CD4-positive, alpha-beta memory T cell (primary cell): ENCODE results near the gene IL21R. TPM values are rescaled to one million over a fixed set of nuclear protein-coding genes. Genes with fewer than 3 reads are reported as not detected.

ENCODE experiments used
- CTCF ChIA-PET: fragments of 350-600 bp; sonication (Branson Sonifier 250); formaldehyde crosslinking; loops from one replicate; lab custom pipeline; 2021; ENCODE audit warnings: inconsistent platforms; ENCODE audit not compliant: partially characterized antibody; lab: Charles Lee
- POLR2A ChIA-PET: fragments of 350-600 bp; sonication (Branson Sonifier 250); formaldehyde crosslinking; loops from one replicate; lab custom pipeline; 2021; ENCODE audit not compliant: partially characterized antibody; lab: Charles Lee
- DNase-seq, 5 donors: peaks; one replicate each; pipeline versions ENCODE4 v3.0.0 to v3.0.0-alpha.2; 2020 to 2022; ENCODE audit warnings: mixed read lengths in 1 of 5
- H3K27ac ChIP-seq: one replicate; pipeline ENCODE4 v1.7.0; 2013; ENCODE audit warnings: low read depth, low read length
- H3K27me3 ChIP-seq: 2 replicates; pipeline ENCODE4 v1.7.0; 2013; ENCODE audit warnings: mild to moderate bottlenecking, low read length, moderate library complexity; ENCODE audit not compliant: insufficient read depth
- H3K36me3 ChIP-seq: 2 replicates; pipeline ENCODE4 v1.7.0; 2013; ENCODE audit warnings: mild to moderate bottlenecking, low read length, moderate library complexity; ENCODE audit not compliant: insufficient read depth
- H3K4me1 ChIP-seq: 2 replicates; pipeline ENCODE4 v1.7.0; 2013; ENCODE audit warnings: mild to moderate bottlenecking, low read length, moderate library complexity; ENCODE audit not compliant: insufficient read depth
- H3K4me3 ChIP-seq, 2 donors: one replicate each; pipeline ENCODE4 v1.7.0; 2013; ENCODE audit warnings: low read length in 2 of 2, mild to moderate bottlenecking in 1 of 2
- H3K9me3 ChIP-seq, 2 donors: one replicate each; pipeline ENCODE4 v1.7.0; 2013; ENCODE audit warnings: low read length in 2 of 2, control low read depth in 1 of 2; ENCODE audit not compliant: control insufficient read depth in 1 of 2
- H3K27ac Mint-ChIP-seq, 7 donors: one replicate each; pipeline ENCODE4 v1.8.0; 2020 to 2021; ENCODE audit warnings: mixed read lengths in 7 of 7, mild to moderate bottlenecking in 6 of 7, inconsistent platforms in 3 of 7, moderate library complexity in 3 of 7
- H3K27me3 Mint-ChIP-seq, 2 donors: one replicate each; pipeline ENCODE4 v1.8.0; 2020 to 2021; ENCODE audit warnings: mixed read lengths in 2 of 2
- H3K36me3 Mint-ChIP-seq, 2 donors: one replicate each; pipeline ENCODE4 v1.8.0; 2020 to 2021; ENCODE audit warnings: mixed read lengths in 2 of 2, inconsistent platforms in 1 of 2, mild to moderate bottlenecking in 1 of 2
- H3K4me1 Mint-ChIP-seq, 4 donors: one replicate each; pipeline ENCODE4 v1.8.0; 2020 to 2021; ENCODE audit warnings: mixed read lengths in 4 of 4, mild to moderate bottlenecking in 1 of 4
- H3K4me3 Mint-ChIP-seq, 8 donors: one replicate each; pipeline ENCODE4 v1.8.0; 2020 to 2021; ENCODE audit warnings: mixed read lengths in 8 of 8, mild to moderate bottlenecking in 7 of 8, moderate library complexity in 6 of 8, inconsistent platforms in 3 of 8
- H3K9me3 Mint-ChIP-seq, 8 donors: one replicate each; pipeline ENCODE4 v1.8.0; 2020 to 2021; ENCODE audit warnings: mixed read lengths in 8 of 8, mild to moderate bottlenecking in 5 of 8, inconsistent platforms in 3 of 8, moderate library complexity in 1 of 8
- intact Hi-C: fragments of 100-400 bp; cut with micrococcal nuclease; formaldehyde crosslinking; loops from one replicate; pipeline ENCODE4 v1.15.1; 2023
- polyA plus RNA-seq, 2 donors: library from polyadenylated mRNA; unstranded; fragments of 300-500 nt; fragmentation: Illumina TruSeq; gene quantifications; one replicate each; pipeline ENCODE4 v1.2.3, GENCODE V29; 2021
- total RNA-seq, 2 experiments: library from RNA; stranded (reverse); gene quantifications; one replicate each; pipeline ENCODE4 v1.2.3, GENCODE V29; 2021

IL21R gene
- 10 to 100 TPM; 28.3 to 29.1 TPM for total RNA-seq
- 10 to 100 TPM; 18.4 to 28.3 TPM for polyA plus RNA-seq

GRCh38 chr16:27401768-27402568 lies at the start of gene IL21R:
TSS of gene IL21R (plus strand) at chr16:27402174. CDS start at chr16:27430072, 27,898 bp downstream.
- no peaks in the 10 kb centered on the region for H3K36me3 ChIP-seq
- Mint-ChIP-seq H3K4me1 (peaks cover 34 to 79% (median 54%) of the 10 kb centered on the region in 4 donors), H3K4me3 (peak within 1 kb of the TSS; percentile 94 to 99 (median 98)), H3K36me3 (peaks cover 0 to 17% of the 10 kb centered on the region in 2 donors), H3K27me3 (no peaks in the 10 kb centered on the region), H3K27ac (peak within 1 kb of the TSS; percentile 93 to 99 (median 96)), H3K9me3 (no peaks in the 10 kb centered on the region)
- peak within 1 kb of the TSS; percentile 69 to 98 for H3K4me3 ChIP-seq
- intact Hi-C loops = loop anchor here (1.0 to 2.0 kb wide), 6 partner anchors 25 to 167 kb away; no protein-coding TSS in a partner anchor
- no peaks in the 10 kb centered on the region for H3K27me3 ChIP-seq
- DNase-seq = peak; percentile 85 to 95 (median 88)
- H3K27ac ChIP-seq = peak within 1 kb of the TSS; percentile 83
- H3K4me1 ChIP-seq = peaks cover 52% of the 10 kb centered on the region
- ChIA-PET POLR2A (interaction anchor here (0.6 to 8.7 kb wide), 32 partner anchors 9 to 230 kb away, joined by 3 to 118 read pairs (median 4); partner anchors contain the start of genes GTF3C1, KATNIP and KDM8), CTCF (interaction anchor here (0.8 to 2.0 kb wide), 6 partner anchors 8 to 247 kb away, joined by 3 to 10 read pairs (median 4); no protein-coding TSS in a partner anchor)
- H3K9me3 ChIP-seq = no peaks in the 10 kb centered on the region

- POLR2A ChIA-PET = no interaction called here
- Histone ChIP-seq H3K27ac (no peak overlapping the region), H3K36me3 (peaks cover 74% of the 10 kb centered on the region), H3K27me3 (no peaks in the 10 kb centered on the region), H3K4me3 (no peak overlapping the region), H3K4me1 (no peaks in the 10 kb centered on the region), H3K9me3 (no peaks in the 10 kb centered on the region)
- H3K4me1 Mint-ChIP-seq = peaks cover 12 to 27% (median 14%) of the 10 kb centered on the region in 4 donors
- H3K9me3 Mint-ChIP-seq = peaks cover 0 to 1% (median 0%) of the 10 kb centered on the region in 8 donors
- H3K27me3 Mint-ChIP-seq = no peaks in the 10 kb centered on the region
- no peak overlapping the region for H3K4me3 Mint-ChIP-seq
- intact Hi-C loops = no loop called here
- DNase-seq = no peak
- CTCF ChIA-PET = interaction anchor here (2.6 kb wide), 1 partner anchor 174 kb away, joined by 19 read pairs; no protein-coding TSS in a partner anchor
- peak overlapping the region in 6 of 7 donors; percentile 25 to 85 (median 72) for H3K27ac Mint-ChIP-seq
- peaks cover 78 to 84% of the 10 kb centered on the region in 2 donors for H3K36me3 Mint-ChIP-seq
Measured at GRCh38 chr16:27353853-27354252, 48.1 kb upstream of the IL21R start.

- Mint-ChIP-seq H3K36me3 (peaks cover 69 to 81% of the 10 kb centered on the region in 2 donors), H3K27ac (peak overlapping the region in 6 of 7 donors; percentile 30 to 95 (median 72)), H3K9me3 (peaks cover 0 to 1% (median 0%) of the 10 kb centered on the region in 8 donors), H3K4me3 (peak overlapping the region in 1 of 8 donors; percentile 5), H3K27me3 (no peaks in the 10 kb centered on the region), H3K4me1 (peaks cover 12 to 16% (median 14%) of the 10 kb centered on the region in 4 donors)
- POLR2A ChIA-PET = interaction anchor here (0.9 to 3.4 kb wide), 3 partner anchors 52 to 121 kb away, joined by 3 to 18 read pairs (median 3); no protein-coding TSS in a partner anchor
- peaks cover 71% of the 10 kb centered on the region for H3K36me3 ChIP-seq
- no peak overlapping the region for H3K27ac ChIP-seq
- intact Hi-C loops = loop anchor here (1.0 kb wide), 1 partner anchor 120 kb away; no protein-coding TSS in a partner anchor
- H3K4me1 ChIP-seq = no peaks in the 10 kb centered on the region
- no peaks in the 10 kb centered on the region for H3K9me3 ChIP-seq
- CTCF ChIA-PET = interaction anchor here (0.6 to 3.3 kb wide), 15 partner anchors 10 to 200 kb away, joined by 3 to 22 read pairs (median 4); no protein-coding TSS in a partner anchor
- peak; percentile 20 to 55 (median 37) for DNase-seq
- no peak overlapping the region for H3K4me3 ChIP-seq
- H3K27me3 ChIP-seq = no peaks in the 10 kb centered on the region
Measured at GRCh38 chr16:27355610-27356009, 46.4 kb upstream of the IL21R start.

GRCh38 chr16:27356794-27357193 lies 45.2 kb upstream of the IL21R start:
- no peak overlapping the region for H3K4me3 ChIP-seq
- Mint-ChIP-seq H3K36me3 (peaks cover 60 to 82% of the 10 kb centered on the region in 2 donors), H3K4me1 (peaks cover 12 to 17% (median 15%) of the 10 kb centered on the region in 4 donors), H3K9me3 (peaks cover 0 to 1% (median 0%) of the 10 kb centered on the region in 8 donors), H3K27ac (peak overlapping the region in 5 of 7 donors; percentile 20 to 86 (median 48)), H3K4me3 (no peak overlapping the region), H3K27me3 (no peaks in the 10 kb centered on the region)
- no peak overlapping the region for H3K27ac ChIP-seq
- no peaks in the 10 kb centered on the region for H3K27me3 ChIP-seq
- no peaks in the 10 kb centered on the region for H3K4me1 ChIP-seq
- intact Hi-C loops = no loop called here
- peaks cover 66% of the 10 kb centered on the region for H3K36me3 ChIP-seq
- POLR2A ChIA-PET = interaction anchor here (1.2 to 3.4 kb wide), 2 partner anchors 50 to 122 kb away, joined by 3 to 18 read pairs; no protein-coding TSS in a partner anchor
- H3K9me3 ChIP-seq = no peaks in the 10 kb centered on the region
- DNase-seq = no peak
- CTCF ChIA-PET = interaction anchor here (1.5 to 3.3 kb wide), 7 partner anchors 9 to 201 kb away, joined by 4 to 22 read pairs (median 5); no protein-coding TSS in a partner anchor

- Histone ChIP-seq H3K4me3 (no peak overlapping the region), H3K9me3 (no peaks in the 10 kb centered on the region), H3K27ac (no peak overlapping the region), H3K27me3 (no peaks in the 10 kb centered on the region), H3K4me1 (no peaks in the 10 kb centered on the region), H3K36me3 (peaks cover 61% of the 10 kb centered on the region)
- no peaks in the 10 kb centered on the region for H3K27me3 Mint-ChIP-seq
- ChIA-PET POLR2A (no interaction called here), CTCF (no interaction called here)
- intact Hi-C loops = no loop called here
- peaks cover 0 to 1% (median 0%) of the 10 kb centered on the region in 8 donors for H3K9me3 Mint-ChIP-seq
- H3K4me1 Mint-ChIP-seq = peaks cover 14 to 25% (median 20%) of the 10 kb centered on the region in 4 donors
- H3K27ac Mint-ChIP-seq = peak overlapping the region in 5 of 7 donors; percentile 37 to 75 (median 66)
- DNase-seq = no peak
- H3K4me3 Mint-ChIP-seq = no peak overlapping the region
- peaks cover 55 to 81% of the 10 kb centered on the region in 2 donors for H3K36me3 Mint-ChIP-seq
Measured at GRCh38 chr16:27359051-27359450, 42.9 kb upstream of the IL21R start.

GRCh38 chr16:27359615-27360014 lies 42.4 kb upstream of the IL21R start:
- Histone ChIP-seq H3K27ac (no peak overlapping the region), H3K27me3 (no peaks in the 10 kb centered on the region), H3K36me3 (peaks cover 55% of the 10 kb centered on the region), H3K4me1 (peaks cover 4% of the 10 kb centered on the region), H3K4me3 (no peak overlapping the region), H3K9me3 (no peaks in the 10 kb centered on the region)
- Mint-ChIP-seq H3K9me3 (peaks cover 0 to 1% (median 0%) of the 10 kb centered on the region in 8 donors), H3K4me1 (peaks cover 14 to 26% (median 22%) of the 10 kb centered on the region in 4 donors), H3K27me3 (no peaks in the 10 kb centered on the region), H3K4me3 (no peak overlapping the region), H3K27ac (peak overlapping the region in 1 of 7 donors; percentile 64), H3K36me3 (peaks cover 56 to 81% of the 10 kb centered on the region in 2 donors)
- no peak for DNase-seq
- ChIA-PET CTCF (no interaction called here), POLR2A (no interaction called here)
- intact Hi-C loops = no loop called here
